Stimulated activated CD4-positive, alpha-beta T cell treated with anti-CD3 and anti-CD28 coated beads, Interleukin-4, amount 100 ng/mL, for 48 hours (primary cell): Measurements from ENCODE around the gene SP3.
"Not testable (repeated sequence)": the region's sequence is repeated elsewhere in the genome, so short reads cannot be mapped to it uniquely, and the experiment has no call there.

Experiments used
- DNase-seq, 2 donors: peaks; one replicate each; pipeline ENCODE4 v3.0.0-alpha.2; 2020; ENCODE audit warnings: low read depth in 2 of 2

Gene SP3

GRCh38 chr2:173891315-173892037 is 73.7 kb downstream of the SP3 start:
- DNase-seq = no peak

GRCh38 chr2:173889464-173889863 is 75.7 kb downstream of the SP3 start:
- not testable (repeated sequence) for DNase-seq

GRCh38 chr2:173886613-173887012 is 78.6 kb downstream of the SP3 start:
- no peak for DNase-seq

GRCh38 chr2:173884025-173884802 is 81.0 kb downstream of the SP3 start:
- DNase-seq = peak in 1 of 2 donors; percentile 7

GRCh38 chr2:173881886-173882285 is 83.3 kb downstream of the SP3 start:
- no peak for DNase-seq

GRCh38 chr2:173881461-173881860 is 83.7 kb downstream of the SP3 start:
- no peak for DNase-seq

- no peak for DNase-seq
Observed at GRCh38 chr2:173880561-173880960, 84.6 kb downstream of the SP3 start.

- no peak for DNase-seq
Observed at GRCh38 chr2:173876833-173877413, 88.2 kb downstream of the SP3 start.

GRCh38 chr2:173874894-173875237 is 90.3 kb downstream of the SP3 start:
- DNase-seq = no peak

GRCh38 chr2:173874003-173874893 is 90.9 kb downstream of the SP3 start:
- no peak for DNase-seq

GRCh38 chr2:173872714-173873113 is 92.5 kb downstream of the SP3 start:
- no peak for DNase-seq

- DNase-seq = no peak
Observed at GRCh38 chr2:173869244-173870229, 95.6 kb downstream of the SP3 start.

GRCh38 chr2:173868406-173868805 is 96.8 kb downstream of the SP3 start:
- no peak for DNase-seq

GRCh38 chr2:173866874-173867618 is 98.1 kb downstream of the SP3 start:
- DNase-seq = no peak

- no peak for DNase-seq
Observed at GRCh38 chr2:173865971-173866873, 99.0 kb downstream of the SP3 start.

GRCh38 chr2:173862612-173863217 is 102.5 kb downstream of the SP3 start:
- no peak for DNase-seq

GRCh38 chr2:173860566-173860965 is 104.6 kb downstream of the SP3 start:
- no peak for DNase-seq

- no peak for DNase-seq
Observed at GRCh38 chr2:173860082-173860481, 105.1 kb downstream of the SP3 start.
